ENCODE results near the gene LRRC61.
A peak's percentile ranks its signal among the peaks of the same experiment; 100 is the strongest.

LRRC61 gene

GRCh38 chr7:150321788-150322113, 1.4 kb upstream of the LRRC61 start:
- Histone ChIP-seq H3K4me1 (ENCODE audit: control insufficient read depth, insufficient read depth, low read length) (peaks cover 13% of the 10 kb centered on the region), H3K27me3 (ENCODE audit: control insufficient read depth, insufficient read depth, low read length, poor library complexity, severe bottlenecking) (no peaks in the 10 kb centered on the region), H3K27ac (ENCODE audit: insufficient read depth, low read depth, low read length, poor library complexity, severe bottlenecking) (no peak overlapping the region), H3K9me3 (ENCODE audit: control insufficient read depth, low read length) (no peaks in the 10 kb centered on the region), H3K36me3 (ENCODE audit: control insufficient read depth, insufficient read depth, low read length) (peaks cover 10% of the 10 kb centered on the region), H3K4me3 (ENCODE audit: insufficient read depth, low read depth, low read length) (no peak overlapping the region)
- 93 to 96% methylated on average over 3 of the region's 3 CpGs for WGBS, 2 experiments

GRCh38 chr7:150322114-150322832, 882 bp upstream of the LRRC61 start:
- peak overlapping the region; percentile 74 for H3K4me3 ChIP-seq (ENCODE audit: insufficient read depth, low read depth, low read length)
- H3K27ac ChIP-seq (ENCODE audit: insufficient read depth, low read depth, low read length, poor library complexity, severe bottlenecking) = no peak overlapping the region
- WGBS, 2 experiments = 88 to 93% methylated on average over 4 of the region's 4 CpGs
- H3K9me3 ChIP-seq (ENCODE audit: control insufficient read depth, low read length) = no peaks in the 10 kb centered on the region
- H3K36me3 ChIP-seq (ENCODE audit: control insufficient read depth, insufficient read depth, low read length) = peaks cover 15% of the 10 kb centered on the region
- no peaks in the 10 kb centered on the region for H3K27me3 ChIP-seq (ENCODE audit: control insufficient read depth, insufficient read depth, low read length, poor library complexity, severe bottlenecking)
- H3K4me1 ChIP-seq (ENCODE audit: control insufficient read depth, insufficient read depth, low read length) = peaks cover 13% of the 10 kb centered on the region

GRCh38 chr7:150323682-150324372, 672 bp downstream of the LRRC61 start:
- no peak overlapping the region for H3K27ac ChIP-seq (ENCODE audit: insufficient read depth, low read depth, low read length, poor library complexity, severe bottlenecking)
- no peaks in the 10 kb centered on the region for H3K9me3 ChIP-seq (ENCODE audit: control insufficient read depth, low read length)
- H3K4me1 ChIP-seq (ENCODE audit: control insufficient read depth, insufficient read depth, low read length) = peaks cover 13% of the 10 kb centered on the region
- H3K4me3 ChIP-seq (ENCODE audit: insufficient read depth, low read depth, low read length) = peak overlapping the region; percentile 74
- H3K27me3 ChIP-seq (ENCODE audit: control insufficient read depth, insufficient read depth, low read length, poor library complexity, severe bottlenecking) = no peaks in the 10 kb centered on the region
- peaks cover 24% of the 10 kb centered on the region for H3K36me3 ChIP-seq (ENCODE audit: control insufficient read depth, insufficient read depth, low read length)
- 14 to 15% methylated on average over 14 to 16 of the region's 16 CpGs for WGBS, 2 experiments

GRCh38 chr7:150324373-150324961, 1.3 kb downstream of the LRRC61 start:
- 39 to 40% methylated on average over 12 of the region's 12 CpGs for WGBS, 2 experiments
- Histone ChIP-seq H3K4me3 (ENCODE audit: insufficient read depth, low read depth, low read length) (peak overlapping the region; percentile 74), H3K9me3 (ENCODE audit: control insufficient read depth, low read length) (no peaks in the 10 kb centered on the region), H3K36me3 (ENCODE audit: control insufficient read depth, insufficient read depth, low read length) (peaks cover 27% of the 10 kb centered on the region), H3K27me3 (ENCODE audit: control insufficient read depth, insufficient read depth, low read length, poor library complexity, severe bottlenecking) (no peaks in the 10 kb centered on the region), H3K27ac (ENCODE audit: insufficient read depth, low read depth, low read length, poor library complexity, severe bottlenecking) (no peak overlapping the region), H3K4me1 (ENCODE audit: control insufficient read depth, insufficient read depth, low read length) (peaks cover 13% of the 10 kb centered on the region)

- WGBS, 2 experiments = 95% methylated on average over 10 of the region's 10 CpGs
- Histone ChIP-seq H3K27ac (ENCODE audit: insufficient read depth, low read depth, low read length, poor library complexity, severe bottlenecking) (no peak overlapping the region), H3K4me3 (ENCODE audit: insufficient read depth, low read depth, low read length) (peak overlapping the region; percentile 74), H3K36me3 (ENCODE audit: control insufficient read depth, insufficient read depth, low read length) (peaks cover 27% of the 10 kb centered on the region), H3K4me1 (ENCODE audit: control insufficient read depth, insufficient read depth, low read length) (peaks cover 13% of the 10 kb centered on the region), H3K27me3 (ENCODE audit: control insufficient read depth, insufficient read depth, low read length, poor library complexity, severe bottlenecking) (no peaks in the 10 kb centered on the region), H3K9me3 (ENCODE audit: control insufficient read depth, low read length) (no peaks in the 10 kb centered on the region)
Observed at GRCh38 chr7:150325110-150325611, 2.0 kb downstream of the LRRC61 start.

- H3K27ac ChIP-seq (ENCODE audit: insufficient read depth, low read depth, low read length, poor library complexity, severe bottlenecking) = no peak overlapping the region
- peaks cover 32% of the 10 kb centered on the region for H3K36me3 ChIP-seq (ENCODE audit: control insufficient read depth, insufficient read depth, low read length)
- 95% methylated on average over 6 of the region's 6 CpGs for WGBS, 2 experiments
Observed at GRCh38 chr7:150325901-150326300, 2.7 kb downstream of the LRRC61 start.

GRCh38 chr7:150326657-150327268, 3.6 kb downstream of the LRRC61 start:
- H3K36me3 ChIP-seq (ENCODE audit: control insufficient read depth, insufficient read depth, low read length) = peaks cover 32% of the 10 kb centered on the region
- no peak overlapping the region for H3K27ac ChIP-seq (ENCODE audit: insufficient read depth, low read depth, low read length, poor library complexity, severe bottlenecking)
- H3K9me3 ChIP-seq (ENCODE audit: control insufficient read depth, low read length) = no peaks in the 10 kb centered on the region
- no peaks in the 10 kb centered on the region for H3K27me3 ChIP-seq (ENCODE audit: control insufficient read depth, insufficient read depth, low read length, poor library complexity, severe bottlenecking)
- WGBS, 2 experiments = 92 to 96% methylated on average over 4 of the region's 4 CpGs
- peaks cover 13% of the 10 kb centered on the region for H3K4me1 ChIP-seq (ENCODE audit: control insufficient read depth, insufficient read depth, low read length)
- H3K4me3 ChIP-seq (ENCODE audit: insufficient read depth, low read depth, low read length) = no peak overlapping the region

More at GRCh38 chr7:150325901-150326300, 2.7 kb downstream of the LRRC61 start:
- H3K27me3 ChIP-seq (ENCODE audit: control insufficient read depth, insufficient read depth, low read length, poor library complexity, severe bottlenecking) = no peaks in the 10 kb centered on the region
- peaks cover 13% of the 10 kb centered on the region for H3K4me1 ChIP-seq (ENCODE audit: control insufficient read depth, insufficient read depth, low read length)
- no peaks in the 10 kb centered on the region for H3K9me3 ChIP-seq (ENCODE audit: control insufficient read depth, low read length)
- H3K4me3 ChIP-seq (ENCODE audit: insufficient read depth, low read depth, low read length) = no peak overlapping the region

- Histone ChIP-seq H3K27me3 (ENCODE audit: control insufficient read depth, insufficient read depth, low read length, poor library complexity, severe bottlenecking) (no peaks in the 10 kb centered on the region), H3K27ac (ENCODE audit: insufficient read depth, low read depth, low read length, poor library complexity, severe bottlenecking) (no peak overlapping the region), H3K36me3 (ENCODE audit: control insufficient read depth, insufficient read depth, low read length) (peaks cover 32% of the 10 kb centered on the region), H3K4me3 (ENCODE audit: insufficient read depth, low read depth, low read length) (no peak overlapping the region), H3K4me1 (ENCODE audit: control insufficient read depth, insufficient read depth, low read length) (peaks cover 13% of the 10 kb centered on the region), H3K9me3 (ENCODE audit: control insufficient read depth, low read length) (no peaks in the 10 kb centered on the region)
- 93 to 96% methylated on average over 3 of the region's 3 CpGs for WGBS, 2 experiments
Observed at GRCh38 chr7:150327308-150327707, 4.2 kb downstream of the LRRC61 start.

- H3K27me3 ChIP-seq (ENCODE audit: control insufficient read depth, insufficient read depth, low read length, poor library complexity, severe bottlenecking) = no peaks in the 10 kb centered on the region
- H3K4me3 ChIP-seq (ENCODE audit: insufficient read depth, low read depth, low read length) = no peak overlapping the region
- peaks cover 32% of the 10 kb centered on the region for H3K36me3 ChIP-seq (ENCODE audit: control insufficient read depth, insufficient read depth, low read length)
- peak overlapping the region; percentile 16 for H3K27ac ChIP-seq (ENCODE audit: insufficient read depth, low read depth, low read length, poor library complexity, severe bottlenecking)
- no peaks in the 10 kb centered on the region for H3K9me3 ChIP-seq (ENCODE audit: control insufficient read depth, low read length)
- WGBS, 2 experiments = 59 to 61% methylated on average over 22 of the region's 22 CpGs
- peaks cover 8% of the 10 kb centered on the region for H3K4me1 ChIP-seq (ENCODE audit: control insufficient read depth, insufficient read depth, low read length)
Observed at GRCh38 chr7:150329331-150330120, 6.4 kb downstream of the LRRC61 start.

All from ectodermal cell (in vitro differentiated cells).